HEK293T (cell line): ENCODE data around the gene C20orf144.

Source experiments
- ARNT ChIP-seq: fragments of 450-650 bp; IDR thresholded peaks from 2 replicates; pipeline ENCODE4 v1.6.1; 2017; ENCODE audit warnings: mild to moderate bottlenecking
- BHLHE40 ChIP-seq: fragments of 450-650 bp; IDR thresholded peaks from 2 replicates; pipeline ENCODE4 v1.6.1; 2016; ENCODE audit warnings: mild to moderate bottlenecking, moderate library complexity, borderline replicate concordance
- ELF4 ChIP-seq: fragments of 450-650 bp; IDR thresholded peaks from 2 replicates; pipeline ENCODE4 v1.6.1; 2017; ENCODE audit warnings: antibody characterized with exemption
- FOXA1 ChIP-seq: fragments of 450-650 bp; IDR thresholded peaks from 2 replicates; pipeline ENCODE4 v1.6.1; 2016; ENCODE audit warnings: mild to moderate bottlenecking
- FOXM1 ChIP-seq: fragments of 450-650 bp; IDR thresholded peaks from 2 replicates; pipeline ENCODE4 v1.6.1; 2017; ENCODE audit warnings: mild to moderate bottlenecking, borderline replicate concordance
- HDGF ChIP-seq: fragments of 450-650 bp; IDR thresholded peaks from 2 replicates; pipeline ENCODE4 v1.6.1; 2017; ENCODE audit warnings: antibody characterized with exemption, borderline replicate concordance
- L3MBTL2 ChIP-seq: fragments of 450-650 bp; conservative IDR thresholded peaks from 2 replicates; pipeline ENCODE4 v1.6.1; 2016; ENCODE audit warnings: mild to moderate bottlenecking
- NFRKB ChIP-seq: fragments of 450-650 bp; IDR thresholded peaks from 2 replicates; pipeline ENCODE4 v1.6.1; 2016; ENCODE audit warnings: mild to moderate bottlenecking, moderate library complexity
- SP1 ChIP-seq: fragments of 450-650 bp; IDR thresholded peaks from 2 replicates; pipeline ENCODE4 v1.6.1; 2017
- SUZ12 ChIP-seq: fragments of 450-650 bp; IDR thresholded peaks from 2 replicates; pipeline ENCODE4 v1.6.1; 2016; ENCODE audit warnings: mild to moderate bottlenecking
- TARDBP ChIP-seq: fragments of 450-650 bp; IDR thresholded peaks from 2 replicates; pipeline ENCODE4 v1.6.1; 2016
- ZNF384 ChIP-seq: fragments of 450-650 bp; IDR thresholded peaks from 2 replicates; pipeline ENCODE4 v1.6.1; 2016

DNA sequence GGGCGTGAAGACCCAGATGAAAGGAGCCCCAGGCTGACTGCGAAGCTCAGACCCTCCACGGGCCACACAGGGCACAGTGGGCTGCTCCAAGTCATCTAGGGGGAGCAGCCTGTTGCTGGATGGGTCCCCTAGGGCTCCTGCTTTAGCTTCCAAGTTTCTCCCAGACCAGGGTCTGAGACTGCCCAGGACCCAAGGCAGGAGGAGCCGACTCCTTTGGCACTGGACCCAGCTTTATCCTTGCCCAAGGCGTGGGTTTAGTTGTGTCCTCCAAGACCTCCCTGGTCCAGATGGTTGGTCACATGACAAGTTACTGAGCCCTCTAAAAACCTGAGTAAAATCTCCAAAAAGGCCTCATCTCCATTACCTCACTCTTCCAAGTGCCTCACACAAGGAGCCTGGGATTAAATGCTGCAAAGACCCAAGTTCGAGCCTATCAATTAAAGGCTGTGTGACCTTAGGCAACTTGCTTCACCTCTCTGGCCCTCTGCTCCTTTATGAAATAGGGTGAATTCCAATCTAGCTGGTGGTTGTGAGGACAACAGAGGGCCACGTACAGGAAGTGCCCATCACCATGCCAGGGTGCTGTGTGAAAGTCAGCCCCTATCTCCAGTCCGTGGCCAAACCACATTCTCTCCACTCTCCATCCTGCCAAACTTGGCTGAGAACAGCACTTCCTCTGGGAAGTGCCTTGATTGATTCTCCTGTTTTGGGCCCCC lies 9.6 kb downstream of the C20orf144 start:
- TF ChIP-seq TARDBP (no peak), HDGF (no peak), ZNF384 (no peak), NFRKB (no peak), SP1 (no peak), SUZ12 (no peak), ELF4 (no peak), FOXA1 (no peak), BHLHE40 (no peak), FOXM1 (no peak), L3MBTL2 (no peak), ARNT (no peak)
